ENCODE measurements around the gene PITPNC1.

The PITPNC1 gene

GRCh38 chr17:67566656-67567055 is 189.6 kb downstream of the PITPNC1 start:
- Histone ChIP-seq H3K4me3 (ENCODE audit: insufficient read depth, low read depth, low read length, poor library complexity, severe bottlenecking) (no peak overlapping the region), H3K36me3 (ENCODE audit: control insufficient read depth, insufficient read depth, low read length) (peaks cover 11% of the 10 kb centered on the region), H3K4me1 (ENCODE audit: control insufficient read depth, insufficient read depth, low read length, poor library complexity, severe bottlenecking) (no peaks in the 10 kb centered on the region), H3K27ac (ENCODE audit: insufficient read depth, low read length, poor library complexity, severe bottlenecking) (no peak overlapping the region), H3K27me3 (replicated peaks; ENCODE audit: control insufficient read depth, insufficient read depth, low read length, poor library complexity, severe bottlenecking) (no peaks in the 10 kb centered on the region), H3K9me3 (ENCODE audit: control insufficient read depth, low read length) (no peaks in the 10 kb centered on the region)
- DNase-seq = no peak

- no peak overlapping the region for H3K27ac ChIP-seq (ENCODE audit: insufficient read depth, low read length, poor library complexity, severe bottlenecking)
- H3K27me3 ChIP-seq (replicated peaks; ENCODE audit: control insufficient read depth, insufficient read depth, low read length, poor library complexity, severe bottlenecking) = no peaks in the 10 kb centered on the region
- no peaks in the 10 kb centered on the region for H3K9me3 ChIP-seq (ENCODE audit: control insufficient read depth, low read length)
These were observed 192.0 kb downstream of the PITPNC1 start for GRCh38 chr17:67569015-67569451.

DNA sequence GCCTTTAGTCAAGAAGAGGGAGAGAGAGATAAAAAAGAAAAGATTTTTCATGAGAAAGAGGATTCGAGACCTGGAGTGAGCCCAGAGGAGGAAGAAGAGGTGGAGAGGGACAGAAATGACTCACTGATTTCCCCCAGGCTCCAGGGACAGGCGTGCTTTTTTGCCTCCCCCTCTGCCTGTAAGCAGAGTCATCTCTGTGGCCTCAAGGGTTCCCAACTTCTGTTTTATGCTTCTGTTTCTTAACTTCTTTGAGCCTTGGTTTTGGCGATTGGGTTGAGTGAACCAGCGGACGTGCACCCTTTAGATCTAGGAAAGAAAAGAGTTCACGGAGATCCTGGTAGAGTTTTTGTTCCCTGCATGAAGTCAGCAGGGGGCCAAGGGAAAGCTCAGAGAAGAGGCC is 192.8 kb downstream of the PITPNC1 start:
- Histone ChIP-seq H3K4me1 (ENCODE audit: control insufficient read depth, insufficient read depth, low read length, poor library complexity, severe bottlenecking) (no peaks in the 10 kb centered on the region), H3K36me3 (ENCODE audit: control insufficient read depth, insufficient read depth, low read length) (peaks cover 14% of the 10 kb centered on the region), H3K27me3 (replicated peaks; ENCODE audit: control insufficient read depth, insufficient read depth, low read length, poor library complexity, severe bottlenecking) (no peaks in the 10 kb centered on the region), H3K4me3 (ENCODE audit: insufficient read depth, low read depth, low read length, poor library complexity, severe bottlenecking) (no peak overlapping the region), H3K9me3 (ENCODE audit: control insufficient read depth, low read length) (no peaks in the 10 kb centered on the region), H3K27ac (ENCODE audit: insufficient read depth, low read length, poor library complexity, severe bottlenecking) (no peak overlapping the region)
- no peak for DNase-seq

More at GRCh38 chr17:67569015-67569451, 192.0 kb downstream of the PITPNC1 start:
- DNase-seq = no peak
- H3K36me3 ChIP-seq (ENCODE audit: control insufficient read depth, insufficient read depth, low read length) = peaks cover 13% of the 10 kb centered on the region
- no peaks in the 10 kb centered on the region for H3K4me1 ChIP-seq (ENCODE audit: control insufficient read depth, insufficient read depth, low read length, poor library complexity, severe bottlenecking)
- H3K4me3 ChIP-seq (ENCODE audit: insufficient read depth, low read depth, low read length, poor library complexity, severe bottlenecking) = no peak overlapping the region

DNA sequence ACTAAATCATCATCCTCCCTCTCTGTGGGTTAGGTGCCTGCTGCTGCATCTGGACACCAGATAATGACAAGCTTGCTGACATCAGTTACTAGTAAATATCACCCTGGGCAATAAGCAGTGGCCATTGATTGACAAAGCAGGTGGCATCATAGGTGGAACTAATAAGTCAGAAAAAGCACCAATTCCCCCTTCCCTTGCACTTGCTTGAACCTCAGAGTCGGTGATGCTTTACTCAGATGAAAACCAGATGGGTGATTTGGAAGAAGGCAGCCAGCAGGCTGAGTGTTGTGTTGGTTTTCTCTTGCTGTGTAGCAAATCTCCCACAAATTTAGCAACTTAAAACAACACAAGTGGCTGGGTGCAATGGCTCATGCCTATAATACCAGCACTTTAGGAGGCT is 193.7 kb downstream of the PITPNC1 start:
- no peaks in the 10 kb centered on the region for H3K9me3 ChIP-seq (ENCODE audit: control insufficient read depth, low read length)
- H3K4me1 ChIP-seq (ENCODE audit: control insufficient read depth, insufficient read depth, low read length, poor library complexity, severe bottlenecking) = no peaks in the 10 kb centered on the region
- H3K27ac ChIP-seq (ENCODE audit: insufficient read depth, low read length, poor library complexity, severe bottlenecking) = no peak overlapping the region
- no peak for DNase-seq
- no peaks in the 10 kb centered on the region for H3K27me3 ChIP-seq (replicated peaks; ENCODE audit: control insufficient read depth, insufficient read depth, low read length, poor library complexity, severe bottlenecking)
- peaks cover 14% of the 10 kb centered on the region for H3K36me3 ChIP-seq (ENCODE audit: control insufficient read depth, insufficient read depth, low read length)
- H3K4me3 ChIP-seq (ENCODE audit: insufficient read depth, low read depth, low read length, poor library complexity, severe bottlenecking) = no peak overlapping the region

DNA sequence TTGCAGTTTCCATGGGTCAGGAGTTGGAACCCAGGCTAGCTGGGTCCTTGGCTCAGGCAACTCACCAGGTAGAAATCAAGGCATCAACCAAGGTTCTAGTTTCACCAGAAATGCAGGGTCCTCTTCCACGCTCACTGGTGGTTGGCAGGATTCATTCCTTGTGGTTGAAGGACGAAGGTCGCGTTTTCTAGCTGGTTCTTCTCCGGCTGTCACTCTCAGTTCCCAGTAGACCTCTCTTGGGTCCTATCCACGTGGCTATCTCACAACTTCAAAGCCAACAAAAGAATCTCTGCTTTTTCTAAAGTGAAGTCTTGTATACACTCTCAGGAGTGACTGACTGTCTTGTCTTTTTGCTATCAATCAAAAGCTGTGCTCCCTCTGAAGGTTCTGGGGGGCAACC is 194.4 kb downstream of the PITPNC1 start:
- H3K27me3 ChIP-seq (replicated peaks; ENCODE audit: control insufficient read depth, insufficient read depth, low read length, poor library complexity, severe bottlenecking) = no peaks in the 10 kb centered on the region
- H3K9me3 ChIP-seq (ENCODE audit: control insufficient read depth, low read length) = no peaks in the 10 kb centered on the region
- no peak overlapping the region for H3K27ac ChIP-seq (ENCODE audit: insufficient read depth, low read length, poor library complexity, severe bottlenecking)
- peaks cover 14% of the 10 kb centered on the region for H3K36me3 ChIP-seq (ENCODE audit: control insufficient read depth, insufficient read depth, low read length)
- H3K4me1 ChIP-seq (ENCODE audit: control insufficient read depth, insufficient read depth, low read length, poor library complexity, severe bottlenecking) = no peaks in the 10 kb centered on the region
- H3K4me3 ChIP-seq (ENCODE audit: insufficient read depth, low read depth, low read length, poor library complexity, severe bottlenecking) = no peak overlapping the region
- no peak for DNase-seq

DNA sequence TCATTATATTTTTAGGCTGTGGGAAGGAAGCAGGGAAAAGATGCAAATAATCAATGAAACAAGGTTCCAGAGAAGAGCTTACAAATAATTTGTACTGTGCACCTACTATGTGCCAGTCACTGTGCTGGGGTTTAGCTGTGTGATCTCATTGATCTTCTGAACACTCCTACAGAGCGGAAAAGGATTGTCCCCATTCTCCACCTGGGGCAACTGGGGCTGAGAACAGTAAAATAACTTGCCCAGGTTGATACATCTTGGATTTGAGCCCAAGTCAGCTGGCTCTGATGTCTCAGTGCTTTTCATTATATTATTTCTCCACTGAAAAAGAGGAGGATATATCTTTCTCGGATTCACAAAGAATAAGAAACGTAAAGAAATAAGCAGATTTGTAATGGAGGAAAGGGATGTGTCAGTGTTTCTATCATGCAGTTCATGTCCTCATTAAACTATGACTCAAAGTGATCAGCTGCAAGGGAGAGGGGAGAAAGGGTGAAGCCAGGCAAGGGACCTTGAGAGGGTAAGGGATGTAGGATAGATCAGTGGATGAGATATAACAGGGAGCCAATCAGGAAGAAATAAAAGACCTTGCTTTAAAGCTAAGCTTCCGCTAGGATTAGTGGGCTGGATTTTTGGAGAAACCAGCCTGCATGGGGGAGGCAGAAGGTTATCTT is 197.0 kb downstream of the PITPNC1 start:
- Histone ChIP-seq H3K4me3 (ENCODE audit: insufficient read depth, low read depth, low read length, poor library complexity, severe bottlenecking) (no peak overlapping the region), H3K36me3 (ENCODE audit: control insufficient read depth, insufficient read depth, low read length) (peaks cover 19% of the 10 kb centered on the region), H3K4me1 (ENCODE audit: control insufficient read depth, insufficient read depth, low read length, poor library complexity, severe bottlenecking) (no peaks in the 10 kb centered on the region), H3K9me3 (ENCODE audit: control insufficient read depth, low read length) (no peaks in the 10 kb centered on the region), H3K27ac (ENCODE audit: insufficient read depth, low read length, poor library complexity, severe bottlenecking) (no peak overlapping the region), H3K27me3 (replicated peaks; ENCODE audit: control insufficient read depth, insufficient read depth, low read length, poor library complexity, severe bottlenecking) (no peaks in the 10 kb centered on the region)
- no peak for DNase-seq

- no peaks in the 10 kb centered on the region for H3K27me3 ChIP-seq (replicated peaks; ENCODE audit: control insufficient read depth, insufficient read depth, low read length, poor library complexity, severe bottlenecking)
- H3K9me3 ChIP-seq (ENCODE audit: control insufficient read depth, low read length) = no peaks in the 10 kb centered on the region
- peaks cover 17% of the 10 kb centered on the region for H3K36me3 ChIP-seq (ENCODE audit: control insufficient read depth, insufficient read depth, low read length)
- DNase-seq = no peak
- no peaks in the 10 kb centered on the region for H3K4me1 ChIP-seq (ENCODE audit: control insufficient read depth, insufficient read depth, low read length, poor library complexity, severe bottlenecking)
- no peak overlapping the region for H3K27ac ChIP-seq (ENCODE audit: insufficient read depth, low read length, poor library complexity, severe bottlenecking)
- no peak overlapping the region for H3K4me3 ChIP-seq (ENCODE audit: insufficient read depth, low read depth, low read length, poor library complexity, severe bottlenecking)
These were observed 197.7 kb downstream of the PITPNC1 start for GRCh38 chr17:67574658-67575293.

DNA sequence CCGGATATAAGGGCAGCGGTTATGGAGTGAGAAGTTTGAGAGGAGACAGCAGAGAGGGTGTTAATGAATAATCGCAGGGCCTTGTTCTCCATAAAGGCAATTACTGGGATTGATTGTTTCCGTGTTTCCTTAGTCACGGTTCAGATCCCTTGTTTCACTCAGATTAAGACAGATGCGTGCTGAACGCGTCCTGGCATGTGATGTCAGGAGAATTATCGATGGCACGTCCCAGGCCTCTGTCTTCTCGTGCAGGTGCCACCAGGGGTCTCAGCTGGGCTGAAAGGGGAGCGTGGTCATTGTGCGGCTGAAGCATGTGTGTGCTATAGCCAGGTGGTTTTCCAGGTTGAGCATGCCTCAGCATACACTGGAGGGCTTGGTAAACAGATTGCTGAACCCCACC is 198.2 kb downstream of the PITPNC1 start:
- Histone ChIP-seq H3K27me3 (replicated peaks; ENCODE audit: control insufficient read depth, insufficient read depth, low read length, poor library complexity, severe bottlenecking) (no peaks in the 10 kb centered on the region), H3K4me3 (ENCODE audit: insufficient read depth, low read depth, low read length, poor library complexity, severe bottlenecking) (no peak overlapping the region), H3K27ac (ENCODE audit: insufficient read depth, low read length, poor library complexity, severe bottlenecking) (no peak overlapping the region), H3K4me1 (ENCODE audit: control insufficient read depth, insufficient read depth, low read length, poor library complexity, severe bottlenecking) (no peaks in the 10 kb centered on the region), H3K36me3 (ENCODE audit: control insufficient read depth, insufficient read depth, low read length) (peaks cover 14% of the 10 kb centered on the region), H3K9me3 (ENCODE audit: control insufficient read depth, low read length) (no peaks in the 10 kb centered on the region)
- no peak for DNase-seq

- Histone ChIP-seq H3K4me1 (ENCODE audit: control insufficient read depth, insufficient read depth, low read length, poor library complexity, severe bottlenecking) (no peaks in the 10 kb centered on the region), H3K27ac (ENCODE audit: insufficient read depth, low read length, poor library complexity, severe bottlenecking) (no peak overlapping the region), H3K9me3 (ENCODE audit: control insufficient read depth, low read length) (no peaks in the 10 kb centered on the region), H3K36me3 (ENCODE audit: control insufficient read depth, insufficient read depth, low read length) (peaks cover 21% of the 10 kb centered on the region), H3K4me3 (ENCODE audit: insufficient read depth, low read depth, low read length, poor library complexity, severe bottlenecking) (no peak overlapping the region), H3K27me3 (replicated peaks; ENCODE audit: control insufficient read depth, insufficient read depth, low read length, poor library complexity, severe bottlenecking) (no peaks in the 10 kb centered on the region)
- DNase-seq = no peak
These were observed 199.5 kb downstream of the PITPNC1 start for GRCh38 chr17:67576471-67577115.
